Measurements from ENCODE around the gene FOXE1.

The FOXE1 gene

DNA sequence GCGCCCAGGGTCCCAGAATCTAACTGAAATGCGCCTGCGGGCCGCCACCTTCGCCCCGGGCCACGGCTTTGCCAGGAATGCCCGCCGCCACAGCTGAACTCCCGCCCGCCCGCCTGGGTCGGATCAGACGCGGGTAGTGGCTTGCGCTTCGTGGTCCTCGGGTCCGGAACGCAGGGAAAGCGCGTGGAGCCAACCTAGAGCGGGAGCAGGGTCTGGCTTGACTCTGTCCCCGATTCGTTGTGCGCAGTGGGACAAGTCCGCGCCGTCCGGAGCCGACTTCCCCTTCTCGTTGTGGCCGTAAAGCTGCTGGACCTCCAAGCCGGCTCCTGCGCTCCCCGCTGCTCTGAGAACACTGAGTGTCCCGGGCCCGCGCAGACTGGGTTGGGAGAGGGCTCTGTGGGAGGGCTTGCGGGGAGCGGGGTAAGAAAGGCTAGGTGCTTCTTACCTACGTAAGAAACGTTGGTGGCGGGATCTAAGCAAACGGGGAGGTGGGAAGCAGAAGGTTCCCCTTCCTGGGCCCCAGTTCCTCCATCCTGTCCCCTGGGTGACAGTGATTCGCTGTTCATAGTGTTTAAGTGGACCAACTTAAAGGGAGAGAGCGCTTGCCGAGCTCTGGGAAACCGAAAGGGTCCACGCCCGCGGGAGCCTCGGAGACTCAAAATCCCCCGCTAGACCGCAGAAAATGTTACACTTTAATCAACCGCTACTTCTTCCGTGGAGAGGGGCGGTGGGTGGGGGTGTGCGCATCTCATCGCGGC is 4.4 kb upstream of the FOXE1 start:
- no peak for DNase-seq

- no peak for DNase-seq
Measured at GRCh38 chr9:97849980-97850379, 3.0 kb upstream of the FOXE1 start.

DNA sequence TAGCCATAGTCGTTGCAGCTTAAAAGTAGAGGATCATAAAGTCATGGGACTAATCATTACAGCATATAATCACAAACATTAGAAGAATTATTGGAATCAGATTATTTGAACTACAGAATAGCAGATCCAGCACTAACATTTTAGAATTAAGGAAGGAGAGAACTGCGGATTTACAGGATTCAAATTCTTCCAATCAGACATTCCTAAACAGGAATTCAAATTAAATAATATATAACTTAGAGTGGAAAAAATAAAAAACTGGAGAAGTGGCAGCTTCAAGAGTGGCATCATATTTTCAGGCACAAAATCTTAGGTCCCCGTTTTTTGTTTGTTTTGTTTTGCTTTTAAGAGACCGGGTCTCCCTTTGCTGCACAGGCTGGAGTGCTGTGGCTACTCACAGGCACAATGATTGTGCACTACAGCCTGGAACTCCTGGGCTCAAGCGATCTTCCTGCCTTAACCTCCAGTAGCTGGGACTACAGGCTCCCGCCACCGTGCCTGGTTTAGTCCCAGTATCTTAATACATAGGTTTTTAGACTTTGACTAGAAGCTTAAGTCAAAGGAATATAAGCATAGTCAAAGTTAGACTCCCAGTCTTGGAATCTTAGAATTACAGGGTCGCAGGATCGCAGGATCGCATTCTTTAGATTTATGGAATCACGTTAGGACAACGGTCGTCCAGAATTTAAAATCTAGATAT is 2.1 kb upstream of the FOXE1 start:
- no peak for DNase-seq

- DNase-seq: no peak
Measured at GRCh38 chr9:97851446-97851883, 1.6 kb upstream of the FOXE1 start.

- DNase-seq: no peak
Measured at GRCh38 chr9:97852001-97852398, 1.0 kb upstream of the FOXE1 start.

DNA sequence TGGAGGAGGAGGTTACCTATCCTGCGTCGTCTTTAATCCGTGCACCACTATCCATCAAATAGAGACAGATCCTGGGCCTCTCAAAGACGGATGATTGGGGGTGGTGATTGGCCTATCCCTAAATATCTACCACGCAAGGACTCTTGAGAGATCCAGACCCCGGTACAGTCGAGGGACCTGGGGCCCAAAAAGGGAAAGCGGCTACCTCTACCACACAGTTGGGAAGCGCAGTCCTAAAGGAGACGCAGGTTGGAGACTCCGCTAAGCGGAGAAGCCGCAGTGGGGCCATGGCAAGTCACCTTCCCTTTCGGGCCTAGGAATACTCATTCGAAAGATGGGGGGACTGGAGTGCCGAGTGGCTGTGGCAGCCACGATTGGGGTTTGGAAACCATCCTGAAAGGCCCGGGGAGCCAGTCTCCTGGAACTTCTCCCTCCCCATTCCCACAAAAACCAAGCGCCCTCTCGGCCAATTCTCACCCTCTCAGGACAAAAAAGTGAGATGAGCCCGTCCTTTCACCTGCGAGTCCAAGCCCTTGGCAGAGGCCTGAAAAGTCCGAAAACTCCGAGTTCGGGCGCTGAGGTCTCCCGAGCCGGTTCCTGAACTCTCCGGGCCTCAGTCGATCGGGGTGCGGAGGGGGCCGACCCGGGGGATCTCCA is 499 bp upstream of the FOXE1 start:
- DNase-seq: no peak

DNA sequence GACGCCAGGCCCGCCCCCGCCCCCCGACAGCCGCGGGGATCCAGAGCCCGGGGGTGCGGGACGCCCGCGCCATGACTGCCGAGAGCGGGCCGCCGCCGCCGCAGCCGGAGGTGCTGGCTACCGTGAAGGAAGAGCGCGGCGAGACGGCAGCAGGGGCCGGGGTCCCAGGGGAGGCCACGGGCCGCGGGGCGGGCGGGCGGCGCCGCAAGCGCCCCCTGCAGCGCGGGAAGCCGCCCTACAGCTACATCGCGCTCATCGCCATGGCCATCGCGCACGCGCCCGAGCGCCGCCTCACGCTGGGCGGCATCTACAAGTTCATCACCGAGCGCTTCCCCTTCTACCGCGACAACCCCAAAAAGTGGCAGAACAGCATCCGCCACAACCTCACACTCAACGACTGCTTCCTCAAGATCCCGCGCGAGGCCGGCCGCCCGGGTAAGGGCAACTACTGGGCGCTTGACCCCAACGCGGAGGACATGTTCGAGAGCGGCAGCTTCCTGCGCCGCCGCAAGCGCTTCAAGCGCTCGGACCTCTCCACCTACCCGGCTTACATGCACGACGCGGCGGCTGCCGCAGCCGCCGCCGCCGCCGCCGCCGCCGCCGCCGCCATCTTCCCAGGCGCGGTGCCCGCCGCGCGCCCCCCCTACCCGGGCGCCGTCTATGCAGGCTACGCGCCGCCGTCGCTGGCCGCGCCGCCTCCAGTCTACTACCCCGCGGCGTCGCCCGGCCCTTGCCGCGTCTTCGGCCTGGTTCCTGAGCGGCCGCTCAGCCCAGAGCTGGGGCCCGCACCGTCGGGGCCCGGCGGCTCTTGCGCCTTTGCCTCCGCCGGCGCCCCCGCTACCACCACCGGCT is 1.0 kb downstream of the FOXE1 start:
- peak; percentile 77 for DNase-seq

GRCh38 chr9:97854696-97855485 is 1.9 kb downstream of the FOXE1 start:
- DNase-seq: no peak

- DNase-seq: no peak
Measured at GRCh38 chr9:97855486-97855875, 2.5 kb downstream of the FOXE1 start.

DNA sequence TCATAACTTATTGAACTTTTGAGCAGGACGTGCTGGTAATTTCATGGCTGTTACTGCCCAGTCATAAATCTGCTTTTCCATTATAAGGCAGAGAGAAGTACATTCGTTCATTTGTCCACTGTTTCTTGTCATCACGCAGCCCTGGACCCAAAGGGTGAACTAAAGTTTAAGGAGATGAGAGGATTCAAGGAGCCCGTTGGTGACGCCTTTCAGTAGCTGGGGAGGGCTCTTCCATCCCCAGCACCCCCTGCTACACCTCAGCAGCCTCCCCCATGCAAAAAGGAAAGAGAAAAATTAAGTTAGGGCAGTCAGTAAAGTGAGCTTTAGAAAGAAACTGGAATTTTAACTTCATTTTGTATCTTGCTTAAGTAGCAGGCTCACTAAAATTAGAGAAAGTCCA is 2.9 kb downstream of the FOXE1 start:
- no peak for DNase-seq

- no peak for DNase-seq
Measured at GRCh38 chr9:97856857-97857605, 4.0 kb downstream of the FOXE1 start.

DNA sequence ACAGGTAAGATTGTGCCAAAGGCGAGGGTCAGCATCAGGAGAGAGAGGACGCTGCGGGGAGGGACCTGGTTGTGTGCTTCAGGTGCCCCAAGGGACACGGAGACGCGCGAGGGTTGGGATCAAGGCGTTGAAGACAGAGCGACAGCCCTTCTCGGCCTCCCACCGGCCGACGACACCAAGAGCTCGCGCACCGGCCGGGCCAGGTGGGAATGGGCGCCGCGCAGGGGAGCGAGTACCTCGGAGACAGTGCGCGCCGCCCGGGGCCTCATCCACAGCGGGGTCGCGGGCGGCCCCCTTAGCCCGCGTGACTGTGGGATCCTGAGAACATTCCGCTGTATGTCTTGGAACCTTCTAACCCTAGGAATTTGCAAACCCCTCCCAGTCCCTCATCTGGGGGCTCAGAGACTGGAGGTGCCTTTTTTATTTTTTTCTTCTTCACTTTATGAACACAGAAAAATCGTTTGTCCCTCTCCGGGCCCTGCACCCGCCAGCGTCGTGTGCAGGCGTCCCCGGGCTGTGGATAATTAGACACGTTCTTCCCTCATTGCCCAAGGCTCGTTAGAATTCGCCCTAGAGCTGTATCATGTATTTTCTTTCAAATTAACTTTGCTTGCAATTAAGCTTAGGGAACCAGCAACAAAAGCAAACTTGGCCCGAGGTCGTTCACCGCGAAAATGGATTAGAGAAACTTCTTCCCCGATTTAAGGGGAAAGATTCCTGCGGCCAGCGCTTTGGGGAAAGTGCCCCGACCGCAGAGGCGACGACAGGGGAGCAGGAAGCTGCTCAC is 4.8 kb downstream of the FOXE1 start:
- no peak for DNase-seq

DNA sequence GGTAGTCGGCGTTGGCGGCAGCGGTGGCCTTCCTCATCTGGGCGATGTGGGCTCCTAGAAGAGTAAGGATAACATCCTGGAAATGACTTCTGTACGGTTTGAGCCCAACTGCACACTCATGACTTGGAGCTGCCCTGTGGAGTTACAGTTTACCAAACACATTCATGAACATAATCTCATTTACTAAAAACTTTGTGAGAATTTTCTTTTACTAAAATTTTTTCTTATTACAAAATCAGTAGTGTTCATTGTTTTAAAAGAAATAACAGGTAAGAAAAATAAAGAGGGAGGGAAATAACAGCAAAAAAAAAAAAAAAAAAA is 5.3 kb downstream of the FOXE1 start:
- no peak for DNase-seq

DNA sequence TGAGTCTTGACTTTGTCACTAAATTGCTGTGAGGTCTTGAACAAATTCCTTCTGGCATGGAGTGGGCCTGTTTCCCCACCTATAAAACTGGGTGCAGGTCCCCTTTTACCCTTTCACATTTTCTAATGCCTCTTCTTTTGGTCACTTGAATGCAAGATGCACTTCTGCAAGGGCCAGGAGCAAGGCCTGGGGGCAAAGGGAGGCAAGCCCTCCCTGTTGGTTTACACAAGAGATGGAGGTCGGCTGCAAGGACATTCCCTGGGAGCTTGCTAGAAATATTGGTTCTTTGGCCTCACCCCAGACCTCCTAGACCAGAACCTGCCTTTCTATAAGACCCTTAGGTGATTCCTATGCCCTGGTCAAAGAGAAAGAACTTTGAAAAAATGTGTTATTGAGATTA is 5.8 kb downstream of the FOXE1 start:
- DNase-seq: no peak

- no peak for DNase-seq
Measured at GRCh38 chr9:97859346-97859745, 6.3 kb downstream of the FOXE1 start.

DNA sequence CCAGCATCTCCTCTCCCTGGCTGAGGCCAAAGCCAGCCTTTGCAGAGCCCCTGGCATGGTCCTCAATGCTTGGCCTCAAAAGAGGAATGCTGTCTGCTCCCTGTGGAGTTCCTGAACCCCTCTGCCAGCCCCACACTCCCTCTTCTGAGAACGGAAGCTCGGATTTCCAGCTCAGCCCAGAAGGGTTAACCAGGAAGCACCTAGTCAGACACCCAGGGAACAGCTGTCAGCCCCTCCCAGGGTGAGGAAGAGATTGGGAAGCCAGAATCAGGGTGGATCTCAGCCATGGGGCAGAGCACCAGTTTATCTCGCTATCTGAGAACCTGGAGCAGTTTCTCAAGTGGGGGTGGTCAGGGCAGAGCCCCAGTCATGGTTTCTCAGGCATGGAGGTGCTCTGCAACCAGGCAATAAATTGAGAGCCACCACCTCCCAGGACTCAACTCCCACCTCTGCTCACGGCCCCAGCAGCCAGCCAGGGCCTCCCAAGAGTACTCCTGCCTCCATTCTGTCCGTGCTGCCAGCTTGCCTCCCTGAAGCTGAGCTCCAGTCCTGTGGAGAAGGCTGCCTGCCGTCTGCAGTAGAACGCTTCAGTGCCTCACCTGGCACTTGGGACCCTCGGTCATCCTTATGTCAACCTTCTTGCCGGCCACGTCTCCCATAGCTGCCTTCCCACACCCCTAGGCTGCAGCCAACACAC is 7.6 kb downstream of the FOXE1 start:
- DNase-seq: no peak

GRCh38 chr9:97861148-97861475 is 8.1 kb downstream of the FOXE1 start:
- no peak for DNase-seq

DNA sequence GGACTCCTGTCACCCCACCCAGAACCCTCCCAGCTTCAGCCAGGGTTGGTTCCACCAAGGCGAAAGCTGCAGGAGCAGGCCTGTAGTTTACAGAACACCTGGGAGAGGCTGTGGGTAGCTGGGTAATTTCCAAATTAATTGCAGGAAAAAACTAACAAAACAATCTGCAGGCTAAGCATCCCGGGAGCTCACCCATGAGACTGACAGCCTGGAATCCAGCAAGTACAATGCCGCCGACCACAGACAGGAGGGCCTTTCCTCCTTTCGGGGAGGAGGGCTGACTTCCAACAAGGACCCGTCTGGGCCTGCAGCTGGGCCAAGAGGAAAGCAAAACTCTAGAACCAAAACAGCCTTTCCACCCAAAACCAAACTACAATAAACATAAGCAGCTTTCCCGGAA is 10.3 kb downstream of the FOXE1 start:
- no peak for DNase-seq

DNA sequence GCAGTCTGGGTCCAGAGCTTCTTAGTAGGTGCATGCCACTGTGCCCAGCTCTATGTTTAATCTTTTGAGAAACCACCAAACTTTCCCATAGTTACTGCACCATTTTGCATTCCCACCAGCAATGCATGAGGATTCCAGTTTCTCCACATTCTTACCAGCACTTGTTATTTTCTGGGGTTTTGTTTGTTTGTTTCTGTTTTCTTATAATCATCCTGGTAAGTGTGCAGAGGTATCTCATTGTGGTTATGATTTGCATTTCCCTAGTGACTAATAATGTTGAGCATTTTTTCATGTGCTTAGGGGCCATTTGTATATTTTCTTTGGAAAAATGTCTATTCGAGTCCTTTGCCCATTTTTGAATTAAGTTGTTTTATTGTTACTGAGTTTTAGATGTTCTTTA is 11.4 kb downstream of the FOXE1 start:
- DNase-seq: no peak

DNA sequence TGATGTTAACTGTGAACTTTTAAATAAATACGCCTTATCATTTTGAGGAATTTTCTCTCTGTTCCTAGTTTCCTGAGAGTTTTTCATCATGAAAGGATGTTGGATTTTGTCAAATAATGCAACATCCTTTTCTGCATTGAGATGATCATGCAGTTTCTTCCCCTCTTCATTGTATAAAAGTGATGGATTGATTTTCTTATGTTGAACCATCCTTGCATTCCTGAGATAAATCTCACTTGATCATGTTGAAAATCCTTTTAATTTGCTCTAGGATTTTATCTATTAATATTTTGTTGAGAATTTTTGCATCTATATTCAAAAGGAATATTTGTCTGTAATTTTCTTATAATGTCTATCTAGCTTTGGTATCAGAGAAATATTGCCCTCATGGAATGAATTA is 13.3 kb downstream of the FOXE1 start:
- DNase-seq: no peak

Data from activated CD4-positive, alpha-beta T cell treated with anti-CD3 and anti-CD28 coated beads, Interleukin-2, Interleukin-6, amounts not matched to agents 100 ng/mL and 50 ng/mL, durations not matched to agents 16 hours and 8 hours (primary cell).